RWPE1 (cell line): ENCODE results near the gene CTBP2.

Source experiments
- CTCF ChIA-PET: fragments of 350-600 bp; sonication (Branson Sonifier 250); formaldehyde crosslinking; extraction: SDS; loops from one replicate; lab custom pipeline; 2021; lab: Yijun Ruan, JAX
- POLR2A ChIA-PET: fragments of 400-600 bp; formaldehyde crosslinking; extraction: SDS; loops from one replicate; lab custom pipeline; 2020; ENCODE audit warnings: antibody characterized with exemption; ENCODE audit not compliant: low non-redundant PET; lab: Yijun Ruan, JAX
- DNase-seq: peaks from one replicate; pipeline ENCODE4 v3.0.0; 2012; ENCODE audit warnings: low spot score
- H3K27ac ChIP-seq: fragments of 450-650 bp; 2 replicates; pipeline ENCODE4 v1.5.1; 2017
- TF ChIP-seq, protein P1 (sequence below): fragments of 450-650 bp; conservative IDR thresholded peaks from 2 replicates; pipeline ENCODE4 v1.5.1; 2017; ENCODE audit warnings: low read depth, mild to moderate bottlenecking

Gene CTBP2

DNA sequence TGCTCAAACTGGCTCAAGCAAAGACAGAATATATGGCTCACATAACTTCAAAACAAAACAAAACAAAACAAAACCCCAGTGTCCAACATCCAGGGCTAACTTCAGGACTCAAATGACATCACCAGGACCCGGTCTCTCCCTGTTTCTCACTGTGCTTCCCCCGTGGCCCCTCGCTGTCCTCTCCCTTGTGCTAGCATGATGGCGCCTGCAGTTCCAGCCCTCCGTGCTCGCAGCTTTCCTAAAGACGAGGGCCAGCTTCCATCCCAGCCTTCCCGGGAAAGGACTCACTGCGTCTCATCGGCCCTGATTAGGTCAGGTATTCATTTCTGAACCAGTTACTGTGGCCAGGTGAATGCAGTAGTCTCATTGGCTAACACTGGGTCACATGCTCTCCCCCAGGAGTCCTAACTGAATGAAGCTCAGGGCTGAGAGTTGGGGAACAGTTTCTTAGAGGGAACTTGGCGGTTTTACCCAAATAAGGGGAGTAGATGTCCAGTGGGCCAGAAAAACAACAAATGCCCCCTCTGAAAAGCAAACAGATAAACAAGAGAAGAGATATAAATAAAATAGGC, 33.0 kb upstream of the CTBP2 start:
- CTCF ChIA-PET, result interaction anchor here (0.7 to 1.2 kb wide), 2 partner anchors 12 to 27 kb away, joined by 4 to 6 read pairs; no protein-coding TSS in a partner anchor
- H3K27ac ChIP-seq, result no peak overlapping the region
- POLR2A ChIA-PET, result no interaction called here
- DNase-seq, result no peak
- TF ChIP-seq, protein P1, sequence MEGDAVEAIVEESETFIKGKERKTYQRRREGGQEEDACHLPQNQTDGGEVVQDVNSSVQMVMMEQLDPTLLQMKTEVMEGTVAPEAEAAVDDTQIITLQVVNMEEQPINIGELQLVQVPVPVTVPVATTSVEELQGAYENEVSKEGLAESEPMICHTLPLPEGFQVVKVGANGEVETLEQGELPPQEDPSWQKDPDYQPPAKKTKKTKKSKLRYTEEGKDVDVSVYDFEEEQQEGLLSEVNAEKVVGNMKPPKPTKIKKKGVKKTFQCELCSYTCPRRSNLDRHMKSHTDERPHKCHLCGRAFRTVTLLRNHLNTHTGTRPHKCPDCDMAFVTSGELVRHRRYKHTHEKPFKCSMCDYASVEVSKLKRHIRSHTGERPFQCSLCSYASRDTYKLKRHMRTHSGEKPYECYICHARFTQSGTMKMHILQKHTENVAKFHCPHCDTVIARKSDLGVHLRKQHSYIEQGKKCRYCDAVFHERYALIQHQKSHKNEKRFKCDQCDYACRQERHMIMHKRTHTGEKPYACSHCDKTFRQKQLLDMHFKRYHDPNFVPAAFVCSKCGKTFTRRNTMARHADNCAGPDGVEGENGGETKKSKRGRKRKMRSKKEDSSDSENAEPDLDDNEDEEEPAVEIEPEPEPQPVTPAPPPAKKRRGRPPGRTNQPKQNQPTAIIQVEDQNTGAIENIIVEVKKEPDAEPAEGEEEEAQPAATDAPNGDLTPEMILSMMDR, result no peak

DNA sequence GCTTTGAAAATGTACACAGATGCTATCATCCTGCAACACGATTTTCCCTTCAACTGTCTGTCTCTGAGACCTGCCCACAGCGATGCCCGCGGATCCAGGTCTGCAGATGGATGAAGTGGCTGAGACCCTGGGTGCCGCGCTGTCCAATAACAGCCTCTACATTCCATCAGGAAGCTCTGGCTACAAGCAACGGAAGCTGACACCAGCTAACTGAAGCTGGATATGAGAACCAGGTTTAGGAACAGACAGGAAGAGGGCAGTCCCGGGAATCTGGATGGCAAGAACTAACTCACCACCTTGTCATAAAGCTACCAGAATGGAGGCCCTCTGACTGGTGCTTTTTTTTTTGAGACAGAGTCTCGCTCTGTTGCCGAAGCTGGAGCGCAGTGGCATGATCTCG, 32.3 kb upstream of the CTBP2 start:
- no peak overlapping the region for H3K27ac ChIP-seq
- DNase-seq, result no peak
- POLR2A ChIA-PET, result no interaction called here
- CTCF ChIA-PET, result interaction anchor here (1.2 kb wide), 1 partner anchor 13 kb away, joined by 4 read pairs; no protein-coding TSS in a partner anchor
- TF ChIP-seq, protein P1, result no peak

DNA sequence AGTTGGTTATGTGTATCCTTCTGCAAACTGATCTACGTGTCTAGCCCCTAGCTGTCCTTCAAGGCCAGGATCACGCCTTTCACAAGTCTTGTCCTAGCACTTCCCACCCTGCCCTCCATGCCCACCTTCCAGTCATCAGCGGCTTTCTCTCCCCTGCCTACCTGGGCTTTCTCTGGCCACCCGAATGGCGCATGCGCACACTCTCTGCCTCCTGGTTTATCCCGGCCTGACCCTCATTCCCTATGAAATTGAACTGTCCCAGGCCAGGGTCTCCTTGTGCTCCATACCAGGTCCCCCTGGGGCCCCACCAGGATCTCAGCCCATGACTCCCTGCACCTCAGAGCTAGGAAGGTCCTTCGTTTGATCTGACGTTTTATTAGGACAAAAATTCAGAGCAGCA, 31.6 kb upstream of the CTBP2 start:
- POLR2A ChIA-PET, result no interaction called here
- TF ChIP-seq, protein P1, result no peak

GRCh38 chr10:125190946-125191345, 30.6 kb upstream of the CTBP2 start:
- ChIA-PET POLR2A (no interaction called here), CTCF (interaction anchor here (0.6 kb wide), 1 partner anchor 11 kb away, joined by 3 read pairs; no protein-coding TSS in a partner anchor)
- DNase-seq, result no peak
- H3K27ac ChIP-seq, result no peak overlapping the region
- TF ChIP-seq, protein P1, result no peak

More for the DNA sequence above, 31.6 kb upstream of the CTBP2 start:
- no peak overlapping the region for H3K27ac ChIP-seq
- CTCF ChIA-PET, result interaction anchor here (1.2 kb wide), 1 partner anchor 14 kb away, joined by 4 read pairs; no protein-coding TSS in a partner anchor
- DNase-seq, result no peak

GRCh38 chr10:125190414-125190813, 30.1 kb upstream of the CTBP2 start:
- ChIA-PET POLR2A (no interaction called here), CTCF (interaction anchor here (0.6 to 1.1 kb wide), 2 partner anchors 11 to 16 kb away, joined by 3 read pairs; no protein-coding TSS in a partner anchor)
- H3K27ac ChIP-seq, result no peak overlapping the region
- TF ChIP-seq, protein P1, result no peak
- DNase-seq, result no peak

- ChIA-PET POLR2A (no interaction called here), CTCF (interaction anchor here (0.6 to 1.1 kb wide), 2 partner anchors 14 to 19 kb away, joined by 3 read pairs; no protein-coding TSS in a partner anchor)
- DNase-seq, result no peak
- H3K27ac ChIP-seq, result no peak overlapping the region
- TF ChIP-seq, protein P1, result no peak
Observed at GRCh38 chr10:125189162-125189561, 28.8 kb upstream of the CTBP2 start.
